ENCODE results near the gene ZNF26. TPM values are rescaled to one million over a fixed set of nuclear protein-coding genes. Genes with fewer than 3 reads are reported as not detected.

The ZNF26 gene
- total and polyA plus RNA-seq, 2 of the 8 experiments (the other 6 are each of a cell fraction or from before 2014, with no cell fraction given), result 5.8 to 8.4 TPM

- peak overlapping the region in 3 of 4 experiments; percentile 42 to 67 (median 58); a peak in 6 of 7 replicates for H3K9ac ChIP-seq (replicated peaks in 1 of 4; ENCODE audit: extremely low read depth in 1 of 4, low read depth in 3 of 4, low read length in 3 of 4)
- H3K23me2 ChIP-seq (ENCODE audit: low read depth, low read length), result peaks cover 13% of the 10 kb centered on the region
- no peaks in the 10 kb centered on the region for H3K27me3 ChIP-seq (replicated peaks in 1 of 4; ENCODE audit: control insufficient read depth in 3 of 4, extremely low read depth in 1 of 4, insufficient read depth in 3 of 4, low read length in 3 of 4)
- H2BK5ac ChIP-seq (ENCODE audit: low read depth, low read length), result no peak overlapping the region
- H3K36me3 ChIP-seq (ENCODE audit: control insufficient read depth in 2 of 4, insufficient read depth in 4 of 4, low read length in 3 of 4), result peaks cover 0 to 13% (median 0%) of the 10 kb centered on the region in 4 experiments; a peak in 2 of 8 replicates
- peak overlapping the region; percentile 59; the same call in 1 of the 2 replicates for H4K8ac ChIP-seq (ENCODE audit: extremely low read depth, insufficient read depth, low read length)
- H2BK20ac ChIP-seq (ENCODE audit: low read length), result no peak overlapping the region
- FAIRE-seq (no peak), DNase-seq (ENCODE audit: low read depth in 1 of 2, low spot score in 2 of 2) (peak in 1 of 2 experiments; percentile 66)
- 0 out of 2 replicates have a peak overlapping the region, but pooled peaks have one; percentile 53 for H2AK5ac ChIP-seq (ENCODE audit: low read depth, low read length)
- no peak overlapping the region for H3K27ac ChIP-seq (ENCODE audit: low read depth, low read length)
- H3K9me3 ChIP-seq (ENCODE audit: insufficient read depth in 2 of 2, low read depth in 1 of 2, low read length in 1 of 2), result peaks cover 38 to 55% of the 10 kb centered on the region in 2 experiments
- H3K14ac ChIP-seq (ENCODE audit: insufficient read length), result no peak overlapping the region
- peak overlapping the region; percentile 72 for H2BK120ac ChIP-seq (replicated peaks; ENCODE audit: low read depth, low read length)
- no peak overlapping the region for H3K18ac ChIP-seq (ENCODE audit: extremely low read depth, low read length)
- 0 out of 2 replicates have a peak overlapping the region, but pooled peaks have one; percentile 9 for H2BK12ac ChIP-seq (ENCODE audit: low read depth, low read length)
- H3K4me3 ChIP-seq (ENCODE audit: extremely low read depth in 1 of 4, insufficient read depth in 2 of 4, low read depth in 3 of 4, low read length in 4 of 4), result peak overlapping the region; percentile 70 to 79 (median 77)
- CTCF ChIA-PET (ENCODE audit: partially characterized antibody), result interaction anchor here (0.5 to 1.2 kb wide), 3 partner anchors 20 to 1841 kb away, joined by 3 to 4 read pairs (median 3); no protein-coding TSS in a partner anchor
- POLR2A ChIA-PET (ENCODE audit: partially characterized antibody), result interaction anchor here (0.7 to 2.0 kb wide), 3 partner anchors 11 to 38 kb away, joined by 3 to 7 read pairs (median 3); partner anchors contain the start of gene ZNF26
- H4K20me1 ChIP-seq (replicated peaks in 1 of 2; ENCODE audit: control insufficient read depth in 1 of 2, insufficient read depth in 2 of 2, low read length in 2 of 2), result peaks cover 0 to 8% of the 10 kb centered on the region in 2 experiments
- H4K5ac ChIP-seq (ENCODE audit: insufficient read length, low read depth, low read length), result peak overlapping the region; percentile 37
- no peak overlapping the region for H3K4ac ChIP-seq (replicated peaks; ENCODE audit: insufficient read length, low read depth, low read length)
- no peak overlapping the region for H2AFZ ChIP-seq (ENCODE audit: low read length)
- H2BK15ac ChIP-seq (ENCODE audit: low read length), result peak overlapping the region; percentile 29; the same call in 1 of the 2 replicates
- H3K79me2 ChIP-seq (ENCODE audit: control insufficient read depth in 1 of 2, insufficient read depth in 2 of 2, low read length in 2 of 2), result peaks cover 14 to 23% of the 10 kb centered on the region in 2 experiments
- H4K91ac ChIP-seq (replicated peaks; ENCODE audit: insufficient read length, low read length), result peak overlapping the region; percentile 65
- H3K79me1 ChIP-seq (ENCODE audit: low read depth, low read length), result peaks cover 12% of the 10 kb centered on the region
- no peak overlapping the region for H3K23ac ChIP-seq (ENCODE audit: insufficient read length)
- H3K56ac ChIP-seq (replicated peaks; ENCODE audit: insufficient read length, low read depth, low read length), result peak overlapping the region; percentile 46
- peak overlapping the region; percentile 87 for H3K4me2 ChIP-seq (ENCODE audit: insufficient read depth in 1 of 2, low read depth in 2 of 2, low read length in 2 of 2)
- 52% methylated on average over 25 of the region's 39 CpGs; no CpG with 5 or more reads in 1 of the 2 experiments for WGBS, 2 experiments (ENCODE audit: extremely low coverage in 1 of 2, insufficient coverage in 1 of 2, insufficient read length in 1 of 2, insufficient replicate concordance in 2 of 2, low coverage in 1 of 2, low lambda C conversion rate in 2 of 2, missing lambda C conversion rate in 1 of 2)
- peaks cover 0 to 5% (median 2%) of the 10 kb centered on the region in 4 experiments; a peak in 3 of 7 replicates for H3K4me1 ChIP-seq (replicated peaks in 1 of 4; ENCODE audit: control insufficient read depth in 3 of 4, insufficient read depth in 4 of 4, low read length in 3 of 4)
- no peak for TF ChIP-seq KDM5A (IDR thresholded peaks at IDR 0.05; ENCODE audit: low read length)
- no peak for TF ChIP-seq SIN3A (conservative IDR thresholded peaks at IDR 0.05 in 1 of 2, IDR thresholded peaks at IDR 0.05 in 1 of 2; ENCODE audit: low read depth in 1 of 2, low read length in 2 of 2)
- TF ChIP-seq PHF8 (conservative IDR thresholded peaks at IDR 0.05; ENCODE audit: low read depth, low read length), result 0 out of 2 replicates have a peak, but pooled peaks have one; percentile 34
- TF ChIP-seq KDM1A (IDR thresholded peaks at IDR 0.05; ENCODE audit: borderline replicate concordance, low read length), result no peak
- TF ChIP-seq TBP (IDR thresholded peaks at IDR 0.05; ENCODE audit: low read depth, low read length), result 0 out of 2 replicates have a peak, but pooled peaks have one; percentile 35
- TF ChIP-seq ATF2 (IDR thresholded peaks at IDR 0.05; ENCODE audit: low read length), result no peak
- peak; percentile 88 for TF ChIP-seq E2F6 (IDR thresholded peaks at IDR 0.05)
These were observed 30.8 kb upstream of the ZNF26 start for GRCh38 chr12:132955094-132956010.

All from H1 (cell line).